Colonic mucosa (tissue), 4 donors: ENCODE data around the gene PHF23. TPM values are rescaled to one million over a fixed set of nuclear protein-coding genes. Genes with fewer than 3 reads are reported as not detected.
A peak's percentile ranks its signal among the peaks of the same experiment; 100 is the strongest.

ENCODE experiments used
- DNase-seq: peaks from one replicate; pipeline ENCODE4 v3.0.0-alpha.2; 2020
- H3K27ac ChIP-seq: fragments of 200-600 bp; one replicate; pipeline ENCODE4 v1.8.0; 2021
- H3K27me3 ChIP-seq: fragments of 200-600 bp; one replicate; pipeline ENCODE4 v1.8.0; 2021
- H3K36me3 ChIP-seq: fragments of 200-600 bp; one replicate; pipeline ENCODE4 v1.8.0; 2021
- H3K4me1 ChIP-seq: fragments of 200-600 bp; one replicate; pipeline ENCODE4 v1.8.0; 2021; ENCODE audit warnings: mild to moderate bottlenecking
- H3K4me3 ChIP-seq: fragments of 200-600 bp; one replicate; pipeline ENCODE4 v1.8.0; 2021
- H3K9ac ChIP-seq, 2 donors: one replicate each; pipeline ENCODE4 v1.7.0; 2013; ENCODE audit warnings: control low read depth in 2 of 2, low read depth in 2 of 2, low read length in 2 of 2
- H3K9me3 ChIP-seq: fragments of 200-600 bp; one replicate; pipeline ENCODE4 v1.8.0; 2021
- intact Hi-C: fragments of 100-400 bp; cut with DNase I; formaldehyde crosslinking; loops from one replicate; pipeline ENCODE4 v1.14.1; 2022
- total RNA-seq, 2 donors: library from RNA; stranded (reverse); fragmentation: NEBNext Ultra II Directional in 1 of 2; extraction: Animal tissue kit (Norgen Biotek cat#: 25700) in 1 of 2; gene quantifications; one replicate each; pipeline ENCODE4 v1.2.1, GENCODE V29; 2021
- TF ChIP-seq, protein P1 (sequence below): fragments of 200-600 bp; IDR thresholded peaks from one replicate; pipeline ENCODE4 v1.8.0; 2022; ENCODE audit warnings: antibody characterized with exemption, mild to moderate bottlenecking
- donor health status: healthy.
- donor health status: DM: no; HTN: no; CAD: no.
- donor health status: DM: no; HTN: no; CAD: no.

The PHF23 gene
- total RNA-seq, 2 donors from 2014 or later = 29.8 to 38.6 TPM

DNA sequence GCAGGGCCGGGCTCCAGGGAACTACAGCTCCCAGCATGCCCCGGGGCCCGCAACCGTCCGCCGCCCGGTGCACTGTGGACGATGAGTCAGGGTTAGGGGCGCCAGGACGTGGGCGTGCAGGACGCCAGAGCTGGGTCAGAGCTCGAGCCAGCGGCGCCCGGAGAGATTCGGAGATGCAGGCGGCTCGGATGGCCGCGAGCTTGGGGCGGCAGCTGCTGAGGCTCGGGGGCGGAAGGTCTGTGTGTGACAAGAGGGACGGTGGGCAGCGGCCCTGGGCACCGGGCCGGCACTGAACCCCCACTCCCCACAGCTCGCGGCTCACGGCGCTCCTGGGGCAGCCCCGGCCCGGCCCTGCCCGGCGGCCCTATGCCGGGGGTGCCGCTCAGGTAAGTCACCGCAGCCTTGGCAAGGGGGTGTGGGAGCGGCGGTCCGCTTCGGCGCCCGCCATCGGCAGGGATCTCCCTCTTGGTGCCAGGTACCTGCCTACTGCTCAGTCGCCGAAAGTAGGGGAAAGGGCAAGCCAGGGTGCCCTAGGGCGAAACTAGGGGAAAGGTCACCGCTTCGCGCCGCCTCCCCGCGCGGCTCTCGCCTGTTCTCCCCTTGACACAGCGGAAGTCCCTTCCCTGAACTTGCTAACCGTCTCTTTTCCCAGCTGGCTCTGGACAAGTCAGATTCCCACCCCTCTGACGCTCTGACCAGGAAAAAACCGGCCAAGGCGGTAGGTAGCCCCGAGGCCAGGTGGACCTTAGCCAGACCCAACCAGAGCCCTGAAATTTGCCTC is 19.3 kb downstream of the PHF23 start, which contains the start of the genes ACADVL and DLG4:
Gene ACADVL (plus strand): TSS at position 127 of the 781 bp plus-strand sequence. CDS start 47 bp downstream, at position 174.
Gene DLG4 (minus strand): TSS at position 25 of the 781 bp plus-strand sequence.
- DNase-seq = peak; percentile 92
- Histone ChIP-seq H3K36me3 (peaks cover 11% of the 10 kb centered on the region), H3K27ac (peak within 1 kb of the TSS; percentile 99), H3K4me1 (peaks cover 14% of the 10 kb centered on the region), H3K27me3 (no peaks in the 10 kb centered on the region), H3K9ac (peak within 1 kb of the TSS; percentile 77 to 97), H3K4me3 (peak within 1 kb of the TSS; percentile 96), H3K9me3 (no peaks in the 10 kb centered on the region)
- TF ChIP-seq, protein P1, sequence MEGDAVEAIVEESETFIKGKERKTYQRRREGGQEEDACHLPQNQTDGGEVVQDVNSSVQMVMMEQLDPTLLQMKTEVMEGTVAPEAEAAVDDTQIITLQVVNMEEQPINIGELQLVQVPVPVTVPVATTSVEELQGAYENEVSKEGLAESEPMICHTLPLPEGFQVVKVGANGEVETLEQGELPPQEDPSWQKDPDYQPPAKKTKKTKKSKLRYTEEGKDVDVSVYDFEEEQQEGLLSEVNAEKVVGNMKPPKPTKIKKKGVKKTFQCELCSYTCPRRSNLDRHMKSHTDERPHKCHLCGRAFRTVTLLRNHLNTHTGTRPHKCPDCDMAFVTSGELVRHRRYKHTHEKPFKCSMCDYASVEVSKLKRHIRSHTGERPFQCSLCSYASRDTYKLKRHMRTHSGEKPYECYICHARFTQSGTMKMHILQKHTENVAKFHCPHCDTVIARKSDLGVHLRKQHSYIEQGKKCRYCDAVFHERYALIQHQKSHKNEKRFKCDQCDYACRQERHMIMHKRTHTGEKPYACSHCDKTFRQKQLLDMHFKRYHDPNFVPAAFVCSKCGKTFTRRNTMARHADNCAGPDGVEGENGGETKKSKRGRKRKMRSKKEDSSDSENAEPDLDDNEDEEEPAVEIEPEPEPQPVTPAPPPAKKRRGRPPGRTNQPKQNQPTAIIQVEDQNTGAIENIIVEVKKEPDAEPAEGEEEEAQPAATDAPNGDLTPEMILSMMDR = no peak
- intact Hi-C loops = no loop called here

DNA sequence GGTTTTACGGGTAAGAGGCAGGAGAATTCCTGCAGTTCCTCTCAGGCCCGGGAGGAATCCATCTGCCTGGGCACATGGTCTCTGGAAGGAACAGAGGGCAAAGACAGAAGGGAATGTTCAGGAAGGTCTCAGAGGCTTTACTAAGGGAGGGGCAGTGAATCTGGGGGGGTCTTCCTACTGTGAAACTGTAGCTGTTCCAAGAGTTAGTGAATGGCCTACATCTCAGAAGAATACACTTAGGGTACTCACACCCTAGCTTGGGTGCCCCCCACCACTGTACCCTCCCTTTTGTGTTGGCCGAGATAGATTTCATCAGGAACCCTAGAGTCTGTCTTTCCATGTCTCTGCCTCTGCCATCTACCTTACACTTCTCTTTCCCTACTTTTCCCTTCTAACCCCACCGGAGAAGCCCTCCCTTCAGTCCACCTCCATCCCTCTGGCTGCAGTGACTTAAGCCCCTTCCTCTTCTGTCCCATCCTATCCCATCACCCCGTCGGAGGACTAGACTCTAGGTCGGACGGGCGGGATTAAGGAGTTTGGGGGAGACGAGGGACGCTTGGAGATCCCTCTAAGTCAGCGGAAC is 19.9 kb downstream of the PHF23 start:
- TF ChIP-seq, protein P1 = no peak
- peak overlapping the region; percentile 99 for H3K27ac ChIP-seq
- H3K36me3 ChIP-seq = peaks cover 11% of the 10 kb centered on the region
- H3K27me3 ChIP-seq = no peaks in the 10 kb centered on the region
- no peaks in the 10 kb centered on the region for H3K9me3 ChIP-seq
- intact Hi-C loops = no loop called here
- H3K4me3 ChIP-seq = peak overlapping the region; percentile 96
- H3K9ac ChIP-seq = peak overlapping the region; percentile 77 to 97
- DNase-seq = no peak
- peaks cover 14% of the 10 kb centered on the region for H3K4me1 ChIP-seq

DNA sequence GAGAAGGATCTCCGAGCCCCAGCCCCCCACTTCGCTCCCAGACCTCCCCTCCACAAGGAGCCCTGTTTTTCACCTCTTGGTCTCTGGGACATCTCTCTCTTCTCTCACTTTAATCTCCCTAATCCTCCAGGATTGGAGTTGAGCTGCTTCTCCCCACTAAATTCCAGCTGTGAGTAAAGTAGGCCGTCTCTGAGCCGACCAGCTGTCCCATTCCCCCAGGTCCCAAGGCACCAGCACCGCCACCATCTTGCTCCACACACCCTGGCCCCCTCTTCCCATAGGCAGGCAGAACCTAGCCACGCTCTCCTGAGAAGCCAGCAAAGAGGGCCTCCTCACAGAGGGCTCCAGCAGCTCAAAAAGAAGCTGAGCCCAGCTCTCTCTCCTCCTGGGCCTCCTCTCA is 20.5 kb downstream of the PHF23 start:
- no peak for DNase-seq
- H3K4me3 ChIP-seq = no peak overlapping the region
- peak overlapping the region in 1 of 2 donors; percentile 77 for H3K9ac ChIP-seq
- no peaks in the 10 kb centered on the region for H3K27me3 ChIP-seq
- intact Hi-C loops = no loop called here
- TF ChIP-seq, protein P1 = no peak
- H3K27ac ChIP-seq = peak overlapping the region; percentile 99
- peaks cover 11% of the 10 kb centered on the region for H3K36me3 ChIP-seq
- H3K4me1 ChIP-seq = peaks cover 14% of the 10 kb centered on the region
- H3K9me3 ChIP-seq = no peaks in the 10 kb centered on the region

DNA sequence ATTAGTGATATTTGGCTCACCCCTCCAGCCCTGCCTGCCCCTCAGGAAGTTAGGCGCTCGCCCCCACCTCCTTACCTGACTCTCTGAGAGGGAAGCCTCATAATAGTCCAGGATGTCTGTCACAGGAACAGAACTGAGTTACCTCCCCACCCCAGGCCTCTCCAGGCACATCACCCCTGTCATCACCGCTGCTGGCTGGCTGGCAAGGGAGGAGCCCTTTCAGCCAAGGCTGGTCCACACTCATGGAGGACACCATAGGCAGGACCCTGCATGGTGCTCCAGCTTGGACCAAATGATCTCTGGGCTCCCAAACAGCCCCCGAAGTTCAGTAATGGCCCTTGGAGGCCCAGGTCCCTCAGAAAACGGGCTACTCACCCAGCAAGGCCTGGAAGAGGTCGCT is 21.1 kb downstream of the PHF23 start:
- Histone ChIP-seq H3K4me3 (no peak overlapping the region), H3K27ac (no peak overlapping the region), H3K4me1 (peaks cover 14% of the 10 kb centered on the region), H3K36me3 (peaks cover 10% of the 10 kb centered on the region), H3K9ac (peak overlapping the region; percentile 28 to 51), H3K27me3 (no peaks in the 10 kb centered on the region), H3K9me3 (no peaks in the 10 kb centered on the region)
- intact Hi-C loops = no loop called here
- DNase-seq = no peak
- TF ChIP-seq, protein P1 = no peak

DNA sequence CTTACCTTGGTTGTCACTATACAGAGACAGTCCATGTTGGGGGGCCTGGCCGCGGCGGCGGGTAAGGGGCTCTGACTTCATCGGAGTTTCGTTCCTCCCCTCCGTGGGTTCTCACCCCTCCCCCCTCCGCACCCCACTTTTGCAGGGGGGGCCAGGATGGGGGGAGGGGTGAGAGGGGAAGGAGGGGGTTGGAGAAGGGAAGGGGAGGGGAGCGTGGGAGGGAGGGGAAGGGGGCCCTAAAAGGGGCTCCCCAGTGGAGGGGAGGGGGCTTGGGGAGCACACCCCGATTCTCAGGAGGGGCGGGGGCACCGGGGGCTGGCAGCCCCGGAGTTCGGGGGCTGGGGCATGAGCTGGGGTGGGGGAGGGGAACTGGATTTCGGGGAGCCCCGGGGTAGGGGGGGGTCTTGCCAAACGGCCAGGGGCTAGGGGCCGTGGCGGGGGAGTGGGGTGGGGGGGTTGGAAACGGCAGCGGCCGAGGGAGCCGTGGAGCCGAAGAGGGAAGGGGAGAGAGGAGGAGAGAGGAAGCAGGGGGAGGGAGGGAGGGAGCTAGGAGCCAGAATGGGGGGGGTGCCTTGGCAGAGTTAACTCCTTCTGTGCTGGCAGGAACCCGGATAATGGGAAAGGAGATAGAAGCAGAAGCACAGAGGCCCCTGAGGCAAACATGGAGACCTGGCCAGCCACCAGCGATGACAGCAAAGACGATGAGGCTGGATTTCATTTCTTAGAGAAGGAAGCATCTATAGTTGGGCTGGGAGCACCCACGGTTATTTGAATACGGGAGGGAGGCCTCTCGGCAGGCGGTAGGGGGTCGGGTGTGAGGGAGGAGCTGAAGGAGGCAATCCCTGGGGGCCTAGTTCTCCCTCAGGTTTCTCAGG is 21.9 kb downstream of the PHF23 start:
- no peak for DNase-seq
- intact Hi-C loops = no loop called here
- H3K36me3 ChIP-seq = peaks cover 2% of the 10 kb centered on the region
- H3K4me3 ChIP-seq = peak overlapping the region; percentile 16
- no peaks in the 10 kb centered on the region for H3K27me3 ChIP-seq
- TF ChIP-seq, protein P1 = no peak
- no peaks in the 10 kb centered on the region for H3K9me3 ChIP-seq
- peak overlapping the region; percentile 31 for H3K27ac ChIP-seq
- H3K9ac ChIP-seq = peak overlapping the region; percentile 43 to 51
- H3K4me1 ChIP-seq = peaks cover 14% of the 10 kb centered on the region
